ENCODE measurements around the gene TWNK.

DNA sequence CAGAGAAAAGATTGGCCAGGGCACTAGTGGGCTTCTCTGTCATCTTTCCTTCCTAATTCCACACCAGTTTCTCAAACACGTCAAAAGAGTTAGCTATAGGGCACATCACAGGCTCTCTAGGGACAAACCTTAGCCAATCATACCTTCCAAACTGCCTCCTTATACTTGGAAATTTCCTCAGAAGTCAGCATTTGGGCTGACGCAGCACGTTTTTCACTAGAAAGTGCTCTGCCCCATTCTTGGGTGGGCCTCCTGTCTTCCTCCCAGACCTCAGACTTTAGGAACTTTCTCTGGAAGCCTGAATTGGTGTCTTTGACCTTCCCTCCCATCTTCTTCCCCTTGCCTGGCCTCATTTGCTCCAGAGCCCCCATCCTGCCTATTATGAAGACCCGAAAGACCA, 54.8 kb downstream of the TWNK start:
- TF ChIP-seq POLR2A (IDR thresholded peaks at IDR 0.05; ENCODE audit: low read depth, low read length) = no peak
- no peak for TF ChIP-seq POLR2AphosphoS5 (IDR thresholded peaks at IDR 0.05; ENCODE audit: low read depth, low read length)

Measured in GM12892 (cell line).